ENCODE data around the gene TRIM47. TPM values are rescaled to one million over a fixed set of nuclear protein-coding genes. Genes with fewer than 3 reads are reported as not detected.

The TRIM47 gene
- total RNA-seq, 1 experiment from 2014 or later: 6.9 TPM

DNA sequence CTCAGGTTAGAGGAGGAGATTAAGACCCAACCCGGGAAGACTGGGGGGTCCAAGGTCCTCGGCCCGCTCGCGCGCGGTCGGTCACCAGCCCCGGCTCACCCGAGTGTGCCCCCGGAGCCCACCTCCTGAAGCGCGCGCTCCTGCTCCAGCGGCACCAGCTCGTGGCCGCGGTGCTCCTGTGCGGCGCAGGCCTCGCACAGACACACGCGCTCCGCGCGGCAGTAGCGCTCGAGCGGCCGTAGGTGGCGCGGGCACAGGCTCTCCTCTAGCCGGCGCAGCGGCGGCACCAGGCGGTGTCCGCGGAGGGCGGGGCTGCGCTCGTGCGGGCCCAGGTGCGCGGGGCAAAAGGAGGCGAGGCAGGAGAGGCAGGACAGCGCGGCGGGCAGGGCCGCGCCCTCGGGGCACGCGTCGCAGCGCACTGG, 618 bp downstream of the TRIM47 start:
- TF ChIP-seq, protein P1, sequence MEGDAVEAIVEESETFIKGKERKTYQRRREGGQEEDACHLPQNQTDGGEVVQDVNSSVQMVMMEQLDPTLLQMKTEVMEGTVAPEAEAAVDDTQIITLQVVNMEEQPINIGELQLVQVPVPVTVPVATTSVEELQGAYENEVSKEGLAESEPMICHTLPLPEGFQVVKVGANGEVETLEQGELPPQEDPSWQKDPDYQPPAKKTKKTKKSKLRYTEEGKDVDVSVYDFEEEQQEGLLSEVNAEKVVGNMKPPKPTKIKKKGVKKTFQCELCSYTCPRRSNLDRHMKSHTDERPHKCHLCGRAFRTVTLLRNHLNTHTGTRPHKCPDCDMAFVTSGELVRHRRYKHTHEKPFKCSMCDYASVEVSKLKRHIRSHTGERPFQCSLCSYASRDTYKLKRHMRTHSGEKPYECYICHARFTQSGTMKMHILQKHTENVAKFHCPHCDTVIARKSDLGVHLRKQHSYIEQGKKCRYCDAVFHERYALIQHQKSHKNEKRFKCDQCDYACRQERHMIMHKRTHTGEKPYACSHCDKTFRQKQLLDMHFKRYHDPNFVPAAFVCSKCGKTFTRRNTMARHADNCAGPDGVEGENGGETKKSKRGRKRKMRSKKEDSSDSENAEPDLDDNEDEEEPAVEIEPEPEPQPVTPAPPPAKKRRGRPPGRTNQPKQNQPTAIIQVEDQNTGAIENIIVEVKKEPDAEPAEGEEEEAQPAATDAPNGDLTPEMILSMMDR (conservative IDR thresholded peaks at IDR 0.05): peak; percentile 66

More for the DNA sequence above, 618 bp downstream of the TRIM47 start:
- no peak overlapping the region for H2BK15ac ChIP-seq (ENCODE audit: low read depth, low read length)
- H3K4me2 ChIP-seq (ENCODE audit: insufficient read depth, insufficient read length, low read length): peak overlapping the region; percentile 61
- peaks cover 17 to 18% of the 10 kb centered on the region in 2 experiments for H3K4me1 Mint-ChIP-seq
- no peaks in the 10 kb centered on the region for H3K79me1 ChIP-seq (ENCODE audit: insufficient read depth, low read depth, low read length, poor library complexity, severe bottlenecking)
- H3K27me3 ChIP-seq (ENCODE audit: insufficient read depth, low read length): peaks cover 3% of the 10 kb centered on the region; the same call in 1 of the 2 replicates
- H2AK5ac ChIP-seq (ENCODE audit: insufficient read length, low read length): no peak overlapping the region
- H2BK12ac ChIP-seq (ENCODE audit: insufficient read length, low read depth, low read length): no peak overlapping the region
- H3K27ac Mint-ChIP-seq: no peak overlapping the region
- H3K27ac ChIP-seq (ENCODE audit: insufficient read length, low read depth, low read length): no peak overlapping the region
- no peak overlapping the region for H4K5ac ChIP-seq (ENCODE audit: insufficient read length, low read depth, low read length)
- no peaks in the 10 kb centered on the region; a peak in 2 of 7 replicates for H3K36me3 Mint-ChIP-seq (ENCODE audit: insufficient read depth in 1 of 3, low read depth in 3 of 3)
- no peak overlapping the region for H3T11ph ChIP-seq (ENCODE audit: low read length)
- no peaks in the 10 kb centered on the region for H4K20me1 ChIP-seq (ENCODE audit: control insufficient read depth, insufficient read depth, insufficient read length)
- H4K8ac ChIP-seq (replicated peaks; ENCODE audit: insufficient read length, low read depth, low read length): no peak overlapping the region
- peak; percentile 85 for DNase-seq
- H2BK5ac ChIP-seq (ENCODE audit: insufficient read length, low read length): no peak overlapping the region
- peaks cover 3% of the 10 kb centered on the region; the same call in 1 of the 2 replicates for H3K4me1 ChIP-seq (ENCODE audit: insufficient read depth, low read length)
- peaks cover 8% of the 10 kb centered on the region for H3K23me2 ChIP-seq (ENCODE audit: insufficient read length, low read depth, low read length, poor library complexity, severe bottlenecking)
- H3K27me3 Mint-ChIP-seq (ENCODE audit: low read depth): peaks cover 49% of the 10 kb centered on the region
- H2BK120ac ChIP-seq (ENCODE audit: low read depth, low read length, poor library complexity, severe bottlenecking): no peak overlapping the region
- H3K9me3 Mint-ChIP-seq: no peaks in the 10 kb centered on the region; a peak in 1 of 5 replicates
- no peak overlapping the region for H3K23ac ChIP-seq (ENCODE audit: insufficient read length, low read depth, low read length)
- H3K18ac ChIP-seq (ENCODE audit: insufficient read length, low read depth, low read length): no peak overlapping the region
- peak overlapping the region; percentile 43; the same call in 1 of the 2 replicates for H3K14ac ChIP-seq (ENCODE audit: insufficient read depth, low read length)
- H3K79me2 ChIP-seq (ENCODE audit: insufficient read depth, low read length): no peaks in the 10 kb centered on the region
- no peak overlapping the region for H3K4ac ChIP-seq (ENCODE audit: low read depth, low read length)
- H4K91ac ChIP-seq (ENCODE audit: insufficient read length, low read depth, low read length): no peak overlapping the region
- WGBS (ENCODE audit: extremely low coverage, insufficient read length, low lambda C conversion rate): no CpG with 5 or more reads among the region's 56 CpGs
- no peak overlapping the region for H3K56ac ChIP-seq (ENCODE audit: insufficient read length, low read depth, low read length)
- no peak overlapping the region for H2BK20ac ChIP-seq (ENCODE audit: low read depth, low read length, poor library complexity, severe bottlenecking)
- H3K9ac ChIP-seq (ENCODE audit: extremely low read depth, insufficient read length, low read length): no peak overlapping the region
- H2AFZ ChIP-seq (ENCODE audit: low read length): no peak overlapping the region
- peak overlapping the region; percentile 64 to 82 for H3K4me3 Mint-ChIP-seq
- H3K9me3 ChIP-seq (ENCODE audit: control insufficient read depth, low read depth, low read length): no peaks in the 10 kb centered on the region

Measured in H9 (cell line).